ENCODE data around the gene MTR. TPM values are rescaled to one million over a fixed set of nuclear protein-coding genes. Genes with fewer than 3 reads are reported as not detected.

The MTR gene
- total RNA-seq, 2 experiments from 2014 or later: 22.3 to 63.8 TPM

DNA sequence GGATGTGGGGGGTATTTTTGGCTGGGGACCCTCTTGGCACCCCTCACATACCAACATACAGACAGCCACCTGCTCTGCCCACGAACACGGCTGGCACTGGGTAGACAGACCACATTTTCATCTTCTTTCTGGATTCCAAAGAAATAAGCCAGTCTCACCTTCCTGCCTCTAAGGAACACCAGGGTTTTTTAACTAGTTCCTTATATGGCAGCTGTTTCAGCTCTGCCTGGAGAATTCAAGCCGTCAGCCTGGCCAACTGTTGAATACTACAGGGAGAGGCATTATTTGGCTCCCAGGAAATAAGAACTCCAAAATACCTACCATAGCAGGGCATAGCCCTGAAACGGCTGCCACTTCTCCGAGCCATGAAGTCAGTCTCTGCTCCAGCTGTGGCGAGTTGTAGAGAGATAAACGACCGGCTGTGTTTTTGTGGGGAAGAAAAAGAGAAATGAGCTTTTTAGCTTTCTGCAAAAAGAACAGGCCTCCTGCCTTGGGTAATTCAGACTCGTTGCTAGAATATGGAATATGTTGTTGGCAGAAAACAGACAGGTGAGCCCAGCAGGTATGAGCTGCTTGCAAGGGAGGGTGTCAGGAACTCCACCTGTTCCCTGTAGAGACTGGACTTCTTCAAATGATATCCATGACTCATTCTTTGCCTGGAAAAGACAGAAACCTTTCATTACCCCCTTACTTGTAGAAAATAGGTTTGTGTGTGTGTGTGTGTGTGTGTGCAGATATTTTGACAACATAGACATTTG lies 157.3 kb downstream of the MTR start:
- Histone ChIP-seq H4K20me1 (ENCODE audit: insufficient read depth, low read length) (no peaks in the 10 kb centered on the region), H3K4me1 (ENCODE audit: insufficient read depth, low read length, poor library complexity, severe bottlenecking) (no peaks in the 10 kb centered on the region), H3K9me3 (ENCODE audit: low read length) (no peaks in the 10 kb centered on the region), H3K4me3 (ENCODE audit: low read depth, low read length, poor library complexity, severe bottlenecking) (no peak overlapping the region), H3K27ac (ENCODE audit: low read depth, low read length, poor library complexity, severe bottlenecking) (no peak overlapping the region), H3K79me2 (ENCODE audit: insufficient read depth, low read depth, low read length) (no peaks in the 10 kb centered on the region), H3K36me3 (ENCODE audit: insufficient read depth, low read length) (no peaks in the 10 kb centered on the region), H2AFZ (ENCODE audit: low read length) (no peak overlapping the region), H3K9me2 (ENCODE audit: insufficient read depth, low read length) (no peaks in the 10 kb centered on the region), H3K4me2 (ENCODE audit: low read length) (no peak overlapping the region)
- no TSS peak for BruUV-seq (replicated peaks)
- POLR2A ChIA-PET: interaction anchor here (0.5 kb wide), 1 partner anchor 18 kb away, joined by 3 read pairs; no protein-coding TSS in a partner anchor
- CTCF ChIA-PET (ENCODE audit: unreplicated experiment): no interaction called here
- no peak for TF ChIP-seq EZH2phosphoT487 (IDR thresholded peaks at IDR 0.05; ENCODE audit: borderline replicate concordance, low read depth, low read length)
- TF ChIP-seq, protein P1, sequence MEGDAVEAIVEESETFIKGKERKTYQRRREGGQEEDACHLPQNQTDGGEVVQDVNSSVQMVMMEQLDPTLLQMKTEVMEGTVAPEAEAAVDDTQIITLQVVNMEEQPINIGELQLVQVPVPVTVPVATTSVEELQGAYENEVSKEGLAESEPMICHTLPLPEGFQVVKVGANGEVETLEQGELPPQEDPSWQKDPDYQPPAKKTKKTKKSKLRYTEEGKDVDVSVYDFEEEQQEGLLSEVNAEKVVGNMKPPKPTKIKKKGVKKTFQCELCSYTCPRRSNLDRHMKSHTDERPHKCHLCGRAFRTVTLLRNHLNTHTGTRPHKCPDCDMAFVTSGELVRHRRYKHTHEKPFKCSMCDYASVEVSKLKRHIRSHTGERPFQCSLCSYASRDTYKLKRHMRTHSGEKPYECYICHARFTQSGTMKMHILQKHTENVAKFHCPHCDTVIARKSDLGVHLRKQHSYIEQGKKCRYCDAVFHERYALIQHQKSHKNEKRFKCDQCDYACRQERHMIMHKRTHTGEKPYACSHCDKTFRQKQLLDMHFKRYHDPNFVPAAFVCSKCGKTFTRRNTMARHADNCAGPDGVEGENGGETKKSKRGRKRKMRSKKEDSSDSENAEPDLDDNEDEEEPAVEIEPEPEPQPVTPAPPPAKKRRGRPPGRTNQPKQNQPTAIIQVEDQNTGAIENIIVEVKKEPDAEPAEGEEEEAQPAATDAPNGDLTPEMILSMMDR (conservative IDR thresholded peaks at IDR 0.05; ENCODE audit: low read length): no peak
- intact Hi-C loops (cut with micrococcal nuclease; ENCODE audit: unreplicated experiment): no loop called here
- DNase-seq (ENCODE audit: low spot score): no peak

DNA sequence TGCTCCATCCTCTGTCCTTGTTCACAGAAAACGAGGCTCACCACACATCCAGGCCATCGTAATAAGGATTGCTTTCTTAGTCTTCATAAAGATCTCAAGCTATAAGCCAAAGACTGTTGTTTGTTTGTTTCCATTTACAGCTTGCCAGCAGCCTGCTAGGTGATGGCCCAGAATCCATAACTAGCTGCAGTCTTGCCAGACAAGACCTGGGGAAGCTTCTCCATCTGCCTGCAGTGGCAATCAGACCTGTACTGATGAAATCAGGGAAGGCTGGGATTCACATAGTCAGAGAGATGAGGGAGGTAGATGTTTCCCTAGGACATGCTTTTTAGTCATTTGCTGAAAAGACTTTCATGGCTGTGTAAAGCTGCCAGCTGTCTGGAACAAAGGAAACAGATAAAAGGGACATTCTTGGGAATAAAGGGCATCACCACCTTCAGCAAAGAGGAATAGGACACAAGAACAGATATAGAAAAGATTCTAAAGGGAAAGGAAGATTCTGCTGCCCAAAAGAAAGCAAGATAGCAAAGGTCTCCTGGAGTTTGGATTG lies 158.1 kb downstream of the MTR start:
- Histone ChIP-seq H3K9me2 (ENCODE audit: insufficient read depth, low read length) (no peaks in the 10 kb centered on the region), H3K4me3 (ENCODE audit: low read depth, low read length, poor library complexity, severe bottlenecking) (no peak overlapping the region), H4K20me1 (ENCODE audit: insufficient read depth, low read length) (no peaks in the 10 kb centered on the region), H2AFZ (ENCODE audit: low read length) (no peak overlapping the region), H3K27ac (ENCODE audit: low read depth, low read length, poor library complexity, severe bottlenecking) (no peak overlapping the region), H3K4me2 (ENCODE audit: low read length) (no peak overlapping the region), H3K4me1 (ENCODE audit: insufficient read depth, low read length, poor library complexity, severe bottlenecking) (no peaks in the 10 kb centered on the region), H3K79me2 (ENCODE audit: insufficient read depth, low read depth, low read length) (no peaks in the 10 kb centered on the region), H3K36me3 (ENCODE audit: insufficient read depth, low read length) (no peaks in the 10 kb centered on the region), H3K9me3 (ENCODE audit: low read length) (no peaks in the 10 kb centered on the region)
- ChIA-PET POLR2A (interaction anchor here (0.5 kb wide), 1 partner anchor 17 kb away, joined by 3 read pairs; no protein-coding TSS in a partner anchor), CTCF (ENCODE audit: unreplicated experiment) (no interaction called here)
- no peak for TF ChIP-seq EZH2phosphoT487 (IDR thresholded peaks at IDR 0.05; ENCODE audit: borderline replicate concordance, low read depth, low read length)
- TF ChIP-seq, protein P1 (conservative IDR thresholded peaks at IDR 0.05; ENCODE audit: low read length): no peak
- intact Hi-C loops (cut with micrococcal nuclease; ENCODE audit: unreplicated experiment): no loop called here
- DNase-seq (ENCODE audit: low spot score): no peak
- no TSS peak for BruUV-seq (replicated peaks)

Other genes starting within 250 kb of the MTR start
- 30.5 and 34.4 TPM in 2 replicates for gene HEATR1, start 190.8 kb upstream of the MTR start, total RNA-seq (2014; rRNA removed; shearing (Covaris generic))
- 65.2 and 69.0 TPM in 2 replicates for gene HEATR1, start 190.8 kb upstream of the MTR start, total RNA-seq (2022)
- not detected in 2 replicates for gene ACTN2, start 108.8 kb upstream of the MTR start, total RNA-seq (2014; rRNA removed; shearing (Covaris generic))
- not detected in 2 replicates for gene ACTN2, start 108.8 kb upstream of the MTR start, total RNA-seq (2022)
- not detected in 2 replicates for gene MT1HL1, start 209.1 kb downstream of the MTR start, total RNA-seq (2014; rRNA removed; shearing (Covaris generic))
- gene MT1HL1, start 209.1 kb downstream of the MTR start, total RNA-seq (2022): not detected in 2 replicates
- gene RYR2, start 246.9 kb downstream of the MTR start, total RNA-seq (2014; rRNA removed; shearing (Covaris generic)): not detected in 2 replicates
- gene RYR2, start 246.9 kb downstream of the MTR start, total RNA-seq (2022): not detected in 2 replicates

Data from OCI-LY7 (cell line).